Measurements from ENCODE around the gene ZKSCAN5. TPM values are rescaled to one million over a fixed set of nuclear protein-coding genes. Genes with fewer than 3 reads are reported as not detected.

Gene ZKSCAN5
- polyA plus RNA-seq, 3 donors, result 1.6 to 2.9 (median 2.2) TPM

DNA sequence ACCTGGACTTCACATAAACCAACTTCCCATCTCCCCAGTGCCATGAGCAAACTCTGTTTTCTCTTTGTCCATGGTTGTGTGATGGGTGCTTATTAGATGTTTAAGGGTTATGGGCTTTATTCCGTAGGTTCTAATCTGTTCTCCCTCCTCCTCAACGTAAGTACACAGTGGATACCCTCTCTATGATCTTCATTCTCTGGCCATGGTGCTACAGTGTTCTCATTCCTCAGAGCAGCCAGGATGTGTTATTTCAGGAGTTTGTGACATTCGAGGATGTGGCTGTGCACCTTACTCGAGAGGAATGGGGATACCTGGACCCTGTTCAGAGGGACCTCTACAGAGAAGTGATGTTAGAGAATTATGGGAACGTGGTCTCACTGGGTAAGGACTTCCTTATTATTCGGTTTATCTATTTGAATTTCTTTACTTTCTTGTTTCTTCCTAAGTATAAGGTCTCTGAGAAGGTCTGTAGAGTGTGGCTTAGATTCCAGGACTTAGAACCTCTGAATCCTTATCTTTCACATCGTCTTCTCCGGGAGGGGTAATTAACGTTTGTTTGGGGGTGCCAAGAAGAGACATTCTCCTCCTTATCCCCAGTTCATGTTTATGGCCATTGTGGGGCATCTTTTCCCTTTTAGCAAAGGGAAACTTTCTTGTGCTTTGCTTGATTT is 57.8 kb downstream of the ZKSCAN5 start:
- peaks cover 0 to 2% (median 0%) of the 10 kb centered on the region in 3 donors for H3K27me3 Mint-ChIP-seq (ENCODE audit: low read depth in 3 of 3)
- peaks cover 35% of the 10 kb centered on the region for H3K4me1 Mint-ChIP-seq
- H2AFZ ChIP-seq (ENCODE audit: insufficient read depth, low read depth, low read length, poor library complexity, severe bottlenecking), result no peak overlapping the region
- peak overlapping the region in 1 of 2 donors; percentile 47 for H3K27ac ChIP-seq (ENCODE audit: low read depth in 1 of 2, low read length in 2 of 2)
- H3K27ac Mint-ChIP-seq, result peak overlapping the region in 6 of 7 donors; percentile 20 to 91 (median 84)
- H4K20me1 ChIP-seq (ENCODE audit: insufficient read depth, low read length), result peaks cover 44% of the 10 kb centered on the region
- no peak overlapping the region for H3K4me3 ChIP-seq (replicated peaks in 1 of 3; ENCODE audit: low read depth in 2 of 3, low read length in 3 of 3)
- H3K9ac ChIP-seq (ENCODE audit: insufficient read depth, low read length, poor library complexity, severe bottlenecking), result no peak overlapping the region
- intact Hi-C loops (cut with micrococcal nuclease), result no loop called here
- 95% methylated on average over 2 of the region's 9 CpGs for WGBS (ENCODE audit: insufficient coverage)
- no peak overlapping the region for H3K4me3 Mint-ChIP-seq
- TF ChIP-seq, protein P1, sequence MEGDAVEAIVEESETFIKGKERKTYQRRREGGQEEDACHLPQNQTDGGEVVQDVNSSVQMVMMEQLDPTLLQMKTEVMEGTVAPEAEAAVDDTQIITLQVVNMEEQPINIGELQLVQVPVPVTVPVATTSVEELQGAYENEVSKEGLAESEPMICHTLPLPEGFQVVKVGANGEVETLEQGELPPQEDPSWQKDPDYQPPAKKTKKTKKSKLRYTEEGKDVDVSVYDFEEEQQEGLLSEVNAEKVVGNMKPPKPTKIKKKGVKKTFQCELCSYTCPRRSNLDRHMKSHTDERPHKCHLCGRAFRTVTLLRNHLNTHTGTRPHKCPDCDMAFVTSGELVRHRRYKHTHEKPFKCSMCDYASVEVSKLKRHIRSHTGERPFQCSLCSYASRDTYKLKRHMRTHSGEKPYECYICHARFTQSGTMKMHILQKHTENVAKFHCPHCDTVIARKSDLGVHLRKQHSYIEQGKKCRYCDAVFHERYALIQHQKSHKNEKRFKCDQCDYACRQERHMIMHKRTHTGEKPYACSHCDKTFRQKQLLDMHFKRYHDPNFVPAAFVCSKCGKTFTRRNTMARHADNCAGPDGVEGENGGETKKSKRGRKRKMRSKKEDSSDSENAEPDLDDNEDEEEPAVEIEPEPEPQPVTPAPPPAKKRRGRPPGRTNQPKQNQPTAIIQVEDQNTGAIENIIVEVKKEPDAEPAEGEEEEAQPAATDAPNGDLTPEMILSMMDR (IDR thresholded peaks at IDR 0.05), result no peak
- H3K36me3 Mint-ChIP-seq, result peaks cover 48 to 66% of the 10 kb centered on the region in 2 donors
- DNase-seq, result no peak
- no peaks in the 10 kb centered on the region for H3K9me3 ChIP-seq (replicated peaks in 1 of 2; ENCODE audit: control insufficient read depth in 1 of 2, insufficient read depth in 1 of 2, low read length in 2 of 2)
- no peak overlapping the region for H3K4me2 ChIP-seq (replicated peaks; ENCODE audit: extremely low read depth, low read length, poor library complexity, severe bottlenecking)
- H3K27me3 ChIP-seq (ENCODE audit: control insufficient read depth in 2 of 2, insufficient read depth in 2 of 2, low read length in 2 of 2), result no peaks in the 10 kb centered on the region
- peaks cover 61 to 70% of the 10 kb centered on the region in 2 donors for H3K36me3 ChIP-seq (replicated peaks in 1 of 2; ENCODE audit: control insufficient read depth in 1 of 2, insufficient read depth in 2 of 2, low read length in 2 of 2)
- no peaks in the 10 kb centered on the region for H3K9me3 Mint-ChIP-seq
- H3K79me2 ChIP-seq (ENCODE audit: insufficient read depth, low read length), result peaks cover 68% of the 10 kb centered on the region
- H3K4me1 ChIP-seq (ENCODE audit: control insufficient read depth in 1 of 2, insufficient read depth in 2 of 2, low read length in 2 of 2), result peaks cover 16 to 36% of the 10 kb centered on the region in 2 donors

DNA sequence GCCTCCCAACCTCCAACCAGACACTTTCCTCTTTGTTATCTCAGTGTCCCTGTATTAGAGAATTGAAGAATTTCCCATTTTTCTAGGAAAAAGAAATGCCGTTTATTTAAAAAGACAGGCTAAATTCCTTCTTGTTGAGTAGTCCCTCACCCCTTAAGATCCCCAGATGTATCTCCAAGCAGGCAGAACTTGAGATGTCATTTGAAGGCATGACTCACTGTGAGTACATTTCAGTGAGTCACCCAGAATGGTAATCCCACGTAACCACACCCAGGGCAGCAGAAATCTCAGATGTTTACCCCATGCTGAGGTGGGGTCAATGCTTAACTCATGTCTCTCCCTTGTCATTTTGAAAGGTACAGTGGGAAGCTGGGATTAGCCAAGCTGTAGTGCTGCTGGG is 58.4 kb downstream of the ZKSCAN5 start:
- H3K9me3 Mint-ChIP-seq, result no peaks in the 10 kb centered on the region
- peak; percentile 39 to 83 (median 50) for DNase-seq
- no peak overlapping the region for H3K9ac ChIP-seq (ENCODE audit: insufficient read depth, low read length, poor library complexity, severe bottlenecking)
- peaks cover 61 to 76% of the 10 kb centered on the region in 2 donors for H3K36me3 ChIP-seq (replicated peaks in 1 of 2; ENCODE audit: control insufficient read depth in 1 of 2, insufficient read depth in 2 of 2, low read length in 2 of 2)
- no peak overlapping the region for H3K4me3 Mint-ChIP-seq
- H3K4me1 Mint-ChIP-seq, result peaks cover 29% of the 10 kb centered on the region
- 100% methylated on average over 1 of the region's 2 CpGs for WGBS (ENCODE audit: insufficient coverage)
- intact Hi-C loops (cut with micrococcal nuclease), result no loop called here
- H3K27me3 ChIP-seq (ENCODE audit: control insufficient read depth in 2 of 2, insufficient read depth in 2 of 2, low read length in 2 of 2), result no peaks in the 10 kb centered on the region
- H3K27ac Mint-ChIP-seq, result peak overlapping the region; percentile 20 to 91 (median 83)
- TF ChIP-seq, protein P1 (IDR thresholded peaks at IDR 0.05), result no peak
- H4K20me1 ChIP-seq (ENCODE audit: insufficient read depth, low read length), result peaks cover 44% of the 10 kb centered on the region
- no peak overlapping the region for H3K4me3 ChIP-seq (replicated peaks in 1 of 3; ENCODE audit: low read depth in 2 of 3, low read length in 3 of 3)
- H3K27me3 Mint-ChIP-seq (ENCODE audit: low read depth in 3 of 3), result peaks cover 0 to 2% (median 0%) of the 10 kb centered on the region in 3 donors
- peak overlapping the region in 1 of 2 donors; percentile 47 for H3K27ac ChIP-seq (ENCODE audit: low read depth in 1 of 2, low read length in 2 of 2)
- peaks cover 52 to 72% of the 10 kb centered on the region in 2 donors for H3K36me3 Mint-ChIP-seq
- H3K9me3 ChIP-seq (replicated peaks in 1 of 2; ENCODE audit: control insufficient read depth in 1 of 2, insufficient read depth in 1 of 2, low read length in 2 of 2), result no peaks in the 10 kb centered on the region
- H3K4me2 ChIP-seq (replicated peaks; ENCODE audit: extremely low read depth, low read length, poor library complexity, severe bottlenecking), result no peak overlapping the region
- no peak overlapping the region for H2AFZ ChIP-seq (ENCODE audit: insufficient read depth, low read depth, low read length, poor library complexity, severe bottlenecking)
- peaks cover 11 to 30% of the 10 kb centered on the region in 2 donors for H3K4me1 ChIP-seq (ENCODE audit: control insufficient read depth in 1 of 2, insufficient read depth in 2 of 2, low read length in 2 of 2)
- H3K79me2 ChIP-seq (ENCODE audit: insufficient read depth, low read length), result peaks cover 63% of the 10 kb centered on the region

Data from CD14-positive monocyte (primary cell).